HUES6 (cell line): ENCODE measurements around the gene NDUFA8.
A peak's percentile ranks its signal among the peaks of the same experiment; 100 is the strongest.

Experiments used
- H3K27ac ChIP-seq: 2 replicates; pipeline ENCODE4 v1.7.0; 2013; ENCODE audit warnings: low read depth, mild to moderate bottlenecking, low read length, inconsistent platforms
- H3K27me3 ChIP-seq: 2 replicates; pipeline ENCODE4 v1.6.1; 2013; ENCODE audit warnings: low read length; ENCODE audit not compliant: control insufficient read depth, insufficient read depth
- H3K36me3 ChIP-seq: 2 replicates; pipeline ENCODE4 v1.6.1; 2013; ENCODE audit warnings: low read length; ENCODE audit not compliant: control insufficient read depth, insufficient read depth
- H3K4me1 ChIP-seq: 2 replicates; pipeline ENCODE4 v1.6.1; 2013; ENCODE audit warnings: low read length; ENCODE audit not compliant: control insufficient read depth, insufficient read depth
- H3K4me3 ChIP-seq: 2 replicates; pipeline ENCODE4 v1.5.1; 2013; ENCODE audit warnings: low read depth, low read length
- H3K9ac ChIP-seq: one replicate; pipeline ENCODE4 v1.6.1; 2013; ENCODE audit warnings: mild to moderate bottlenecking, low read length
- H3K9me3 ChIP-seq: 2 replicates; pipeline ENCODE4 v1.6.1; 2013; ENCODE audit warnings: low read depth, low read length; ENCODE audit not compliant: control insufficient read depth, insufficient read depth

NDUFA8 gene

DNA sequence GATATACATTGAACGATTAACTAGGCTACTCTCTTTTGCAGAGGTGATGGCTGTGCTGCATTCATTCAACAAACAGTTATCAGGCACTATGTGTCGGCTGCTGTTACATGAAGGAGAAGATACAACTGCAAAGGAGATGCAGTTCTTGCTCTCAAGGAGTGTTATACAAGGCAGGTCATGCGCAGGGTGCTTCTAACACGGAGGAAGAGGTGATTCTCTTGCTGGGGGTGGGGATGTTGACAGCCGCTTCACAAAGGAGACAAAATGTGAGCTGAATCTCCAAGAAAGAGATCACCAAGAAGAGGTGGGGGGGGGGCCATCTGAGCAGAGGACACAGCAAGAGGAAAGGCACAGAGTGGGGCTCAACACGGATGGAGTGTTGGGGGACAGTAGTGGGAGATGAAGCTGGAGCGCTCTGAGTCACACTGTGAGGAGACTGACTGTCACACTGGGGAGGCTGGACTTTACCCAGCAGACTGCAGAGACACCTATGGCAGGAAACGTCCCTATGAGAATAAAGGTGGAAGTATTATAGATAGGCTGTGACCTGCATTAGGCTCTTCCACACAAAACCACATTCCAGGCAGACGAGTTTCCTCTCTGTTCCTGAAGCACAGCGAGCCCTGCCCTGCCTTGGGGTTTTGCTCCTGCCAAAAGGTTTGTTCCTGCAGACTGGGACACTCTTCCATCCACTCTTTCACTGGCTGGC is 20.9 kb downstream of the NDUFA8 start:
- Histone ChIP-seq H3K9ac (no peak overlapping the region), H3K36me3 (peaks cover 14% of the 10 kb centered on the region), H3K9me3 (no peaks in the 10 kb centered on the region), H3K27me3 (no peaks in the 10 kb centered on the region; the same call in 1 of the 2 replicates), H3K4me1 (peaks cover 23% of the 10 kb centered on the region), H3K4me3 (no peak overlapping the region), H3K27ac (no peak overlapping the region)

- Histone ChIP-seq H3K9me3 (no peaks in the 10 kb centered on the region), H3K27me3 (peaks cover 7% of the 10 kb centered on the region), H3K27ac (no peak overlapping the region), H3K4me1 (peaks cover 44% of the 10 kb centered on the region), H3K9ac (no peak overlapping the region), H3K4me3 (no peak overlapping the region), H3K36me3 (no peaks in the 10 kb centered on the region)
Measured at GRCh38 chr9:122135529-122135859, 24.1 kb downstream of the NDUFA8 start.

- no peak overlapping the region for H3K27ac ChIP-seq
- no peaks in the 10 kb centered on the region for H3K9me3 ChIP-seq
- H3K4me1 ChIP-seq, result peaks cover 44% of the 10 kb centered on the region
- no peaks in the 10 kb centered on the region for H3K36me3 ChIP-seq
- no peak overlapping the region for H3K4me3 ChIP-seq
- H3K27me3 ChIP-seq, result peaks cover 7% of the 10 kb centered on the region
- peak overlapping the region; percentile 6 for H3K9ac ChIP-seq
Measured at GRCh38 chr9:122134822-122135528, 24.6 kb downstream of the NDUFA8 start.

DNA sequence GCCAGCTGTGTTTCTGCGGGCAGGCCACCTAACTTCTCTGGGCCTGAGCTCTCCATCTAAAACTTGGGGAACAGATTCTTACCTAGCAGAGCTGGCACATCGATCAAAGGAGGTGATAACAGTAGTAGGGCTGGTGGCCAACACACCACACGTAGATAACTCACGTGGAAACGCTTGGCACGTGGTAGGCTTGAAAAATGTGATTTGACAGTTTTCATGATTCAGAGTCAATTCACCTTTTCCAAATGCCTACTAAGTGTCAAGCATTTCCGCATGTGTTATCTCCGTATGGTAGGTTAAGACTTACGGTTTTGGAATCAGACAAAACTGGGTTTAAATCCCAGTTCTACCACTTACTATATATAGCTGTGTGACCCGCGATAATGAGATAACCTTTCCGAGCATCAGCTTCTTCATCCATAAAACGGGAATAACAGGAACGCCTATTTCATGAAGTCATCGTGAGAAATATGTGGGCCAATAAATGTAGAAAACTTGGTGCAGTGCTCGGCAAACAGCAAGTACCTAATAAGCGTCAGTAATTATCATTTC is 25.5 kb downstream of the NDUFA8 start:
- Histone ChIP-seq H3K36me3 (no peaks in the 10 kb centered on the region), H3K4me3 (no peak overlapping the region), H3K4me1 (peaks cover 44% of the 10 kb centered on the region), H3K27me3 (peaks cover 11% of the 10 kb centered on the region), H3K9me3 (no peaks in the 10 kb centered on the region), H3K9ac (peak overlapping the region; percentile 6), H3K27ac (no peak overlapping the region)

DNA sequence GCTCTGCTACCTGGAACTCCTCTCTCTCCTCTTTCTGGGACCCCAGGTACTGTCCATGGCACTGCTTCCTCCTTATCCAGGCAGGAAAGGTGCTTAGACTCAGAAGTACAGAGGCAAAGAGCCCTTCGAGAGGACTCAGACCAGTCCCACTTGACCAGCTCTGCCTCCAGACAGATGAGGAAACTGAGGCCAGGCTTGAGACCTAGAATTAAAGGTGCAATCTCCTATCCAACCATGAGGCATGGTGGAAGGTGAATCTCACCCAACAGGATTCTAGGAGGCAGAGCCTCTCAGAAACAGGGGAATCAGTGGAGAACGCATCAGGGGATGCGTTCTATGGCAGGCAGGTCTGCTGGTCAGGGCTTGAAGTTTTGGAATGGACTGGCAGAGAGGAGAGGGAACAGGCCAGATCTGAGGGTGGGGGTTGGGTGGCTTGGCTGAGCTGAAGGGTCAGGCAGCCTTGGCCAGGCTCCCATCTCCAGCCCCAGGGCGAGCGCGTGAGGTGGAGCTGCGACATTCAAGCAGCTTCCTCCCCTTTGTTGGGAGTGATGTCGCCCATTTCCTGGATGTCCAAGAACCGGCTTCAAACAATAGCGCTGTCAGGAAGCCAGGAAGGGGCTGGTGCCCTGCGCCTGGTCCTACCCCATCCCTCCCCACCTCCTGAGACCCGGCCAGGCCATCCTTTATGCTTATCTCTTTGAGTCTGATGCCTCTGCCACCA is 26.2 kb downstream of the NDUFA8 start:
- H3K9ac ChIP-seq, result no peak overlapping the region
- no peak overlapping the region for H3K27ac ChIP-seq
- H3K36me3 ChIP-seq, result no peaks in the 10 kb centered on the region
- H3K27me3 ChIP-seq, result peaks cover 11% of the 10 kb centered on the region
- H3K4me1 ChIP-seq, result peaks cover 38% of the 10 kb centered on the region
- H3K4me3 ChIP-seq, result no peak overlapping the region
- no peaks in the 10 kb centered on the region for H3K9me3 ChIP-seq

DNA sequence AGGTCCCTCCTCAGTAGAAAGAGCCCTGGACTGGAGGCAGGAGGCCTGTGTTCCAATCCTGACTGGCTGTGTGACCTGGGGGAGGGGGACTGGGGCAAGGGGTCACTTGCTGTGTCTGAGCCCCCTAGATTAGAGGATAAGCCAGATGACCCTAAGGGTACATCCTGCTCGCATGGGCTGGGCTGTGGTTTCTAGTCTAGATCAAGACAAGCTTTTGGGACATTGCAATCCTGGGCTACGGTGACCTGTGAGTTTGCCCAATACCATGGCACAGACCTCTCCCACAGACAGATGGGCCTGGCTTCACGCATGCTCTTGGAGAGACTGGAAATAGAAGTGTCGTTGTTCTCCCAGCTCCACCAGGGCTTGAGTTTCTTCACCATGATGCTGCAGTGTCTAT is 27.0 kb downstream of the NDUFA8 start:
- no peaks in the 10 kb centered on the region for H3K36me3 ChIP-seq
- no peak overlapping the region for H3K9ac ChIP-seq
- H3K4me3 ChIP-seq, result no peak overlapping the region
- no peak overlapping the region for H3K27ac ChIP-seq
- peaks cover 38% of the 10 kb centered on the region for H3K4me1 ChIP-seq
- H3K27me3 ChIP-seq, result peaks cover 15% of the 10 kb centered on the region
- no peaks in the 10 kb centered on the region for H3K9me3 ChIP-seq

GRCh38 chr9:122131401-122132001 is 28.1 kb downstream of the NDUFA8 start:
- H3K4me3 ChIP-seq, result peak overlapping the region; percentile 17
- no peak overlapping the region for H3K9ac ChIP-seq
- peaks cover 25% of the 10 kb centered on the region for H3K27me3 ChIP-seq
- no peaks in the 10 kb centered on the region for H3K36me3 ChIP-seq
- no peaks in the 10 kb centered on the region for H3K9me3 ChIP-seq
- no peak overlapping the region for H3K27ac ChIP-seq
- H3K4me1 ChIP-seq, result peaks cover 41% of the 10 kb centered on the region

GRCh38 chr9:122130837-122131236 is 28.7 kb downstream of the NDUFA8 start:
- no peaks in the 10 kb centered on the region for H3K9me3 ChIP-seq
- H3K27ac ChIP-seq, result no peak overlapping the region
- H3K4me3 ChIP-seq, result no peak overlapping the region
- no peaks in the 10 kb centered on the region for H3K36me3 ChIP-seq
- peaks cover 46% of the 10 kb centered on the region for H3K4me1 ChIP-seq
- H3K9ac ChIP-seq, result no peak overlapping the region
- H3K27me3 ChIP-seq, result peaks cover 32% of the 10 kb centered on the region

- H3K4me1 ChIP-seq, result peaks cover 49% of the 10 kb centered on the region
- H3K27me3 ChIP-seq, result peaks cover 39% of the 10 kb centered on the region
- no peak overlapping the region for H3K27ac ChIP-seq
- H3K9me3 ChIP-seq, result no peaks in the 10 kb centered on the region
- H3K4me3 ChIP-seq, result no peak overlapping the region
- no peak overlapping the region for H3K9ac ChIP-seq
- H3K36me3 ChIP-seq, result no peaks in the 10 kb centered on the region
Measured at GRCh38 chr9:122129969-122130368, 29.6 kb downstream of the NDUFA8 start.

DNA sequence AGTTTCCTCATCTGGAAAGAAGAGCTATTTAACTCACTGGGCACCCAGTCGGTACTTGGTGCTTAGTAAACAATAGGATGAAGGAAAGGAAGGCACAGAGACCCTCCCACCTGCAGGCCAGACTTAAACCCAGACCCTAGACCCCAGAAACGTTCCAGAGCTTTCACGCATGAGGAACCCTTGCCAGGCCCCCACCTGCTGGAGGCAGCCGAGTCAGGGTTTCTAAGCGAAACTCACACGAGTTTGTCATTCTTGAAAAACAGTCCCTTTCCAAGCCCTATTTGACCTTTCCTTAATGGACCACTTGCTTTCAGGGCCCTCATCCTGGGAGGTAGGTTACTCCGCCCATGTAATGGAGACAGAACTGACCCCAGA is 30.6 kb downstream of the NDUFA8 start:
- no peak overlapping the region for H3K4me3 ChIP-seq
- H3K36me3 ChIP-seq, result no peaks in the 10 kb centered on the region
- peaks cover 39% of the 10 kb centered on the region for H3K4me1 ChIP-seq
- no peaks in the 10 kb centered on the region for H3K9me3 ChIP-seq
- no peak overlapping the region for H3K9ac ChIP-seq
- H3K27ac ChIP-seq, result no peak overlapping the region
- peaks cover 47% of the 10 kb centered on the region for H3K27me3 ChIP-seq
